Measurements from ENCODE around the gene AMIGO2.
A peak's percentile ranks its signal among the peaks of the same experiment; 100 is the strongest.

DNA sequence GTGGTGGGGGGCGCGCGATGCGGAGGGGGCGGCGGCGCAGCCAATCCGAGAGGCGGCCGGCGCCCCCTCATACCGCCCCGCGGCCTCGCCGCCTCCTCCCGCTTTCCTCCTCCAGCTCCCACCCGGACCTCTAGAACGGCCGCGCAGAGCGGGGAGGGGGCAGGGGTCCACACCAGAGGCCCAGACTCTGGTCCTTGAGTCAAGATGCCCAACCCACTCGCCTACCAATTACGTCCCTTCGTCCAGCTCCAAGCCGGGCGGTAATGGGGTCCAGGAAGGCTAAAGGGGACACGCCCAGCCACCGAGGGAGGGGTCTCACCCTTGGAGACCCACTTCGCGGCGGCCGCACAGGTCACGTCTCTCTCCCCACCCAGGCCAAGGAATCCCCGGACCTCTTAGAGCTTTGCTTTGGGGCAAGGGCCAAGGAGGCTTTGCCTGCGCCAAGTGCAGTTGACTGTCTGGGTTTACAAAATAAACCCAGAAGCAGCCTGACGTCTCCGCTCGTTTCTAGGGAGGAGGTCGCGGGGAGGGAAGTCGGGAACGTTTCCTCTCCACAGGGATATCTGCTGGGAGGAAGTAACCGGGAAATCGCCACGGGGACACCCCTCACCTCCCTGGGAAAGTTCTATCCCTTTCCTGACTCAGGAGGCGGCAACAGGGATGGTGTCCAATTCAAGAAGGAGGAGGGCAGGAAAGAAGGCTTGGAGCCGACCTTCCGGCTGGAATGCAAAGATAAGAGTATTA is 394 bp upstream of the AMIGO2 start:
- TF ChIP-seq POLR2AphosphoS5 (IDR thresholded peaks at IDR 0.05) (peak in 1 of 3 donors; percentile 25), EP300 (IDR thresholded peaks at IDR 0.05; ENCODE audit: low read depth) (no peak), POLR2A (IDR thresholded peaks at IDR 0.05) (peak; percentile 11)
- TF ChIP-seq, protein P1, sequence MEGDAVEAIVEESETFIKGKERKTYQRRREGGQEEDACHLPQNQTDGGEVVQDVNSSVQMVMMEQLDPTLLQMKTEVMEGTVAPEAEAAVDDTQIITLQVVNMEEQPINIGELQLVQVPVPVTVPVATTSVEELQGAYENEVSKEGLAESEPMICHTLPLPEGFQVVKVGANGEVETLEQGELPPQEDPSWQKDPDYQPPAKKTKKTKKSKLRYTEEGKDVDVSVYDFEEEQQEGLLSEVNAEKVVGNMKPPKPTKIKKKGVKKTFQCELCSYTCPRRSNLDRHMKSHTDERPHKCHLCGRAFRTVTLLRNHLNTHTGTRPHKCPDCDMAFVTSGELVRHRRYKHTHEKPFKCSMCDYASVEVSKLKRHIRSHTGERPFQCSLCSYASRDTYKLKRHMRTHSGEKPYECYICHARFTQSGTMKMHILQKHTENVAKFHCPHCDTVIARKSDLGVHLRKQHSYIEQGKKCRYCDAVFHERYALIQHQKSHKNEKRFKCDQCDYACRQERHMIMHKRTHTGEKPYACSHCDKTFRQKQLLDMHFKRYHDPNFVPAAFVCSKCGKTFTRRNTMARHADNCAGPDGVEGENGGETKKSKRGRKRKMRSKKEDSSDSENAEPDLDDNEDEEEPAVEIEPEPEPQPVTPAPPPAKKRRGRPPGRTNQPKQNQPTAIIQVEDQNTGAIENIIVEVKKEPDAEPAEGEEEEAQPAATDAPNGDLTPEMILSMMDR (IDR thresholded peaks at IDR 0.05), result no peak
